SU-DHL-6 (cell line): ENCODE data around the gene RPTOR.

ENCODE experiments used
- EZH2phosphoT487 ChIP-seq: fragments of 200-600 bp; sonication (generic), shearing (Covaris generic); conservative IDR thresholded peaks from 2 replicates; pipeline ENCODE4 v1.6.1; 2018; ENCODE audit warnings: mild to moderate bottlenecking, antibody characterized with exemption, low read length, moderate library complexity, mixed read lengths
- TF ChIP-seq, protein P1 (sequence below): fragments of 200-600 bp; sonication (generic); IDR thresholded peaks from one replicate; pipeline ENCODE4 v1.5.1; 2017; ENCODE audit warnings: antibody characterized with exemption, mild to moderate bottlenecking, low read length, moderate library complexity; ENCODE audit not compliant: insufficient read depth, poor library complexity, severe bottlenecking

DNA sequence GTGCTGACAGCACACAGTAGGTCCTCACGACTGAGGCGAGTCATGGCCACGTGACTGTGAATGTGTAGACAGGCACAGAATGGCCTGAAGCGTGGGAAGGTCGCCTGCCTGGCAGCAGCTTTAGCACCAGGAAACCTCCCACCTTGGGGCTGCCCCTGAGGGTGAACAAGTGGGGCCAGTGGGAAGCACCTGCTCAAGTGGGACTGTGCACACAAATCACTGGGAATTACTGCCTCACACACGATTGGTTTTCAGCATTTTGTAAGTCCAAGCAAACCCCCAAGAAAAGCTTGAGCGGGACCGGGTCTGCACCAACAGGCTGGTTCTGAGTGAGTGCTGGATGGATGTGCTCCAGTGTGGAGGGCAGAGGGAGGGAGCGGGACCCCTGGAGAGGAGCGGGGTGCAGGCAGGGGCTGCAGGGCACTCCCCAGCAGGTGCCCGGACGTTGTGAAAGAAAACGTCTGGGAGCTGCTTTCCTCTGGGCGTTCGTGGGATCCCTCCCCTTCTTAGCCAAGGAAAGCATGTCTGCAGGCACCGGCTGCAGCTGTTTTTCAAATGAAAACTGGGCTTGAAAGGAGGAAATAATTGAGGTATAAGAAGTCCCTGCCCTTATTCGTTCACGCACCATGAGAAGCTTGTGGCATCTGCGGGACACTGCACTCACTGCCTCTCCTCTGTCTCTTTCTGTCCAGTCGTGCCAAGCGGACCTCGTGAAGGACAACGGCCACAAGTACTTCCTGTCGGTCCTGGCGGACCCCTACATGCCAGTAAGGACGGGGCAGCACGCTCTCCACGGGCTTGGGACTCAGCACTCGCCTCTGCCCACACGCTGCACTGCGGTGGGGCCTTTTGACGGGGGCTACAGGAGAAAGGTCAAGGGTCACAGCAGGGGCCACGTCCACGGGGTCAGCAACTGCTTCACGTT, 335.3 kb downstream of the RPTOR start:
- TF ChIP-seq, protein P1, sequence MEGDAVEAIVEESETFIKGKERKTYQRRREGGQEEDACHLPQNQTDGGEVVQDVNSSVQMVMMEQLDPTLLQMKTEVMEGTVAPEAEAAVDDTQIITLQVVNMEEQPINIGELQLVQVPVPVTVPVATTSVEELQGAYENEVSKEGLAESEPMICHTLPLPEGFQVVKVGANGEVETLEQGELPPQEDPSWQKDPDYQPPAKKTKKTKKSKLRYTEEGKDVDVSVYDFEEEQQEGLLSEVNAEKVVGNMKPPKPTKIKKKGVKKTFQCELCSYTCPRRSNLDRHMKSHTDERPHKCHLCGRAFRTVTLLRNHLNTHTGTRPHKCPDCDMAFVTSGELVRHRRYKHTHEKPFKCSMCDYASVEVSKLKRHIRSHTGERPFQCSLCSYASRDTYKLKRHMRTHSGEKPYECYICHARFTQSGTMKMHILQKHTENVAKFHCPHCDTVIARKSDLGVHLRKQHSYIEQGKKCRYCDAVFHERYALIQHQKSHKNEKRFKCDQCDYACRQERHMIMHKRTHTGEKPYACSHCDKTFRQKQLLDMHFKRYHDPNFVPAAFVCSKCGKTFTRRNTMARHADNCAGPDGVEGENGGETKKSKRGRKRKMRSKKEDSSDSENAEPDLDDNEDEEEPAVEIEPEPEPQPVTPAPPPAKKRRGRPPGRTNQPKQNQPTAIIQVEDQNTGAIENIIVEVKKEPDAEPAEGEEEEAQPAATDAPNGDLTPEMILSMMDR = no peak
- TF ChIP-seq EZH2phosphoT487 = no peak
